Measurements from ENCODE around the gene GPX1.
"Not testable (repeated sequence)": the region's sequence is repeated elsewhere in the genome, so short reads cannot be mapped to it uniquely, and the experiment has no call there.

GPX1 gene

GRCh38 chr3:49352890-49353421 is 5.2 kb downstream of the GPX1 start:
- no peak for DNase-seq (ENCODE audit: low read depth)
- no peak for TF ChIP-seq CTCF (IDR thresholded peaks at IDR 0.05; ENCODE audit: low read length, missing control alignments)

GRCh38 chr3:49352281-49352680 is 5.9 kb downstream of the GPX1 start:
- H3K4me3 ChIP-seq (replicated peaks; ENCODE audit: low read depth, low read length) = no peak overlapping the region
- DNase-seq (ENCODE audit: low read depth) = no peak
- TF ChIP-seq CTCF (IDR thresholded peaks at IDR 0.05; ENCODE audit: low read length, missing control alignments) = no peak

More at GRCh38 chr3:49352890-49353421, 5.2 kb downstream of the GPX1 start:
- H3K4me3 ChIP-seq (replicated peaks; ENCODE audit: low read depth, low read length) = no peak overlapping the region

- no peak overlapping the region for H3K4me3 ChIP-seq (replicated peaks; ENCODE audit: low read depth, low read length)
- DNase-seq (ENCODE audit: low read depth) = peak; percentile 77
- no peak for TF ChIP-seq CTCF (IDR thresholded peaks at IDR 0.05; ENCODE audit: low read length, missing control alignments)
Measured at GRCh38 chr3:49351521-49352011, 6.6 kb downstream of the GPX1 start.

- DNase-seq (ENCODE audit: low read depth) = no peak
- no peak overlapping the region for H3K4me3 ChIP-seq (replicated peaks; ENCODE audit: low read depth, low read length)
- TF ChIP-seq CTCF (IDR thresholded peaks at IDR 0.05; ENCODE audit: low read length, missing control alignments) = no peak
Measured at GRCh38 chr3:49349348-49350114, 8.6 kb downstream of the GPX1 start.

- DNase-seq (ENCODE audit: low read depth); H3K4me3 ChIP-seq (replicated peaks; ENCODE audit: low read depth, low read length): not testable (repeated sequence)
Measured at GRCh38 chr3:49348361-49348760, 9.8 kb downstream of the GPX1 start.

- no peak for DNase-seq (ENCODE audit: low read depth)
- TF ChIP-seq CTCF (IDR thresholded peaks at IDR 0.05; ENCODE audit: low read length, missing control alignments) = no peak
- no peak overlapping the region for H3K4me3 ChIP-seq (replicated peaks; ENCODE audit: low read depth, low read length)
Measured at GRCh38 chr3:49346797-49347251, 11.3 kb downstream of the GPX1 start.

- DNase-seq (ENCODE audit: low read depth) = no peak
- H3K4me3 ChIP-seq (replicated peaks; ENCODE audit: low read depth, low read length) = no peak overlapping the region
- no peak for TF ChIP-seq CTCF (IDR thresholded peaks at IDR 0.05; ENCODE audit: low read length, missing control alignments)
Measured at GRCh38 chr3:49343163-49343562, 15.0 kb downstream of the GPX1 start.
